PFSK-1 (cell line): ENCODE data around the gene LRRC4C.

Experiments used
- FOXP2 ChIP-seq: optimal IDR thresholded peaks from 2 replicates; pipeline ENCODE3; 2011; ENCODE audit warnings: borderline replicate concordance, control low read depth, inconsistent platforms; ENCODE audit not compliant: insufficient read depth; ENCODE audit errors: extremely low read length, extremely low read depth
- POLR2AphosphoS5 ChIP-seq: IDR thresholded peaks from 2 replicates; pipeline ENCODE4 v1.6.1; 2012; ENCODE audit warnings: low read depth, mild to moderate bottlenecking, control low read depth, low read length, moderate library complexity
- SIN3A ChIP-seq: IDR thresholded peaks from 2 replicates; pipeline ENCODE4 v1.6.1; 2012; ENCODE audit warnings: mild to moderate bottlenecking, low read length, moderate library complexity, borderline replicate concordance; ENCODE audit not compliant: insufficient read depth
- TAF1 ChIP-seq: IDR thresholded peaks from 2 replicates; pipeline ENCODE4 v1.6.1; 2012; ENCODE audit warnings: low read length, control low read depth, borderline replicate concordance; ENCODE audit not compliant: insufficient read depth
- TF ChIP-seq, protein P1 (sequence below), 2 experiments: IDR thresholded peaks; 2 replicates each; pipeline versions ENCODE4 v1.6.1 to v1.8.0; 2011 to 2012; ENCODE audit warnings: low read depth in 2 of 2, low read length in 2 of 2, control low read depth in 1 of 2, inconsistent platforms in 1 of 2, mild to moderate bottlenecking in 1 of 2, moderate library complexity in 1 of 2; ENCODE audit not compliant: insufficient read depth in 1 of 2

LRRC4C gene

DNA sequence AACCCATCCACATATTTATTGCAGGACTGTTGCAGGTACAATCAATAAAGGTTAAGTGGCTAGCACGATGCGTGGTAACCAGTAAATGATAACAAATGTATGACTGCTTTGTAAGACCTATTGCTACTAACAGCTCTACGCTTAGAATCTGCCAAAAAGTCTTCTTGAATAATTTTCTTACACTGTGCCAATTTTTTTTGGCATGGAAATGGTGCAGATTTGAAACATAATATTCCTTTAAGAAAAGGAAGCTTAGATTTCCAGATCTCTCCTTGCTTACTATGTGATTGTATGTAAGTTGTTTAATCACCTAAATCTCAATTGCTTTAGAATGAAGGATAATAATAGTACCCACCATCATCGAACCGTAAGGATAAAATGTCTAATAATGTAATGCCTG lies 192.0 kb downstream of the LRRC4C start:
- TF ChIP-seq, protein P1, sequence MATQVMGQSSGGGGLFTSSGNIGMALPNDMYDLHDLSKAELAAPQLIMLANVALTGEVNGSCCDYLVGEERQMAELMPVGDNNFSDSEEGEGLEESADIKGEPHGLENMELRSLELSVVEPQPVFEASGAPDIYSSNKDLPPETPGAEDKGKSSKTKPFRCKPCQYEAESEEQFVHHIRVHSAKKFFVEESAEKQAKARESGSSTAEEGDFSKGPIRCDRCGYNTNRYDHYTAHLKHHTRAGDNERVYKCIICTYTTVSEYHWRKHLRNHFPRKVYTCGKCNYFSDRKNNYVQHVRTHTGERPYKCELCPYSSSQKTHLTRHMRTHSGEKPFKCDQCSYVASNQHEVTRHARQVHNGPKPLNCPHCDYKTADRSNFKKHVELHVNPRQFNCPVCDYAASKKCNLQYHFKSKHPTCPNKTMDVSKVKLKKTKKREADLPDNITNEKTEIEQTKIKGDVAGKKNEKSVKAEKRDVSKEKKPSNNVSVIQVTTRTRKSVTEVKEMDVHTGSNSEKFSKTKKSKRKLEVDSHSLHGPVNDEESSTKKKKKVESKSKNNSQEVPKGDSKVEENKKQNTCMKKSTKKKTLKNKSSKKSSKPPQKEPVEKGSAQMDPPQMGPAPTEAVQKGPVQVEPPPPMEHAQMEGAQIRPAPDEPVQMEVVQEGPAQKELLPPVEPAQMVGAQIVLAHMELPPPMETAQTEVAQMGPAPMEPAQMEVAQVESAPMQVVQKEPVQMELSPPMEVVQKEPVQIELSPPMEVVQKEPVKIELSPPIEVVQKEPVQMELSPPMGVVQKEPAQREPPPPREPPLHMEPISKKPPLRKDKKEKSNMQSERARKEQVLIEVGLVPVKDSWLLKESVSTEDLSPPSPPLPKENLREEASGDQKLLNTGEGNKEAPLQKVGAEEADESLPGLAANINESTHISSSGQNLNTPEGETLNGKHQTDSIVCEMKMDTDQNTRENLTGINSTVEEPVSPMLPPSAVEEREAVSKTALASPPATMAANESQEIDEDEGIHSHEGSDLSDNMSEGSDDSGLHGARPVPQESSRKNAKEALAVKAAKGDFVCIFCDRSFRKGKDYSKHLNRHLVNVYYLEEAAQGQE (IDR thresholded peaks at IDR 0.05; ENCODE audit: insufficient read depth in 1 of 2, low read depth in 2 of 2, low read length in 2 of 2), result no peak
- no peak for TF ChIP-seq FOXP2
- TF ChIP-seq POLR2AphosphoS5, result no peak
- TF ChIP-seq TAF1, result no peak
- TF ChIP-seq SIN3A, result no peak

- no peak for TF ChIP-seq TAF1
- TF ChIP-seq POLR2AphosphoS5, result no peak
- TF ChIP-seq, protein P1 (IDR thresholded peaks at IDR 0.05; ENCODE audit: insufficient read depth in 1 of 2, low read depth in 2 of 2, low read length in 2 of 2), result no peak
- no peak for TF ChIP-seq SIN3A
- no peak for TF ChIP-seq FOXP2
Observed at GRCh38 chr11:41256041-41256440, 203.4 kb downstream of the LRRC4C start.

DNA sequence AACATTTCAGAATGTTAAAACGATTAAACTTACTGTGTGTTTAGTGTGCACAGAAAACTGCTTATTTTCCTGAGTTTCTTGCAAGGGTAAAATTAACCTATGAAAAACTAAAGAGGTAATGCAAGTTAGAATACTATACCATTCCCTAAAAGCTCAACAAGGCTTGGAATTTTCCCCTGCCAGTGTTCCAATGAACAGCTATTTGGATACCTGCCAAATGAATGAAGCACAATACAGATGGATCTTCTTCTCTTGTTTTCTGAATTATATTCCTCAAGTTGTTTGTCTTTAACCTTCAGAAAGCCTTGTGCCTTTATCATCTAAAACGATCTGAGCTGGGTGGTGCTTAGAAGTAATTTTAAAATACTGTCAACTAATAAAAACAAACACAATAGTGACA lies 204.5 kb downstream of the LRRC4C start:
- no peak for TF ChIP-seq FOXP2
- no peak for TF ChIP-seq TAF1
- TF ChIP-seq POLR2AphosphoS5, result no peak
- TF ChIP-seq SIN3A, result no peak
- TF ChIP-seq, protein P1 (IDR thresholded peaks at IDR 0.05; ENCODE audit: insufficient read depth in 1 of 2, low read depth in 2 of 2, low read length in 2 of 2), result no peak

DNA sequence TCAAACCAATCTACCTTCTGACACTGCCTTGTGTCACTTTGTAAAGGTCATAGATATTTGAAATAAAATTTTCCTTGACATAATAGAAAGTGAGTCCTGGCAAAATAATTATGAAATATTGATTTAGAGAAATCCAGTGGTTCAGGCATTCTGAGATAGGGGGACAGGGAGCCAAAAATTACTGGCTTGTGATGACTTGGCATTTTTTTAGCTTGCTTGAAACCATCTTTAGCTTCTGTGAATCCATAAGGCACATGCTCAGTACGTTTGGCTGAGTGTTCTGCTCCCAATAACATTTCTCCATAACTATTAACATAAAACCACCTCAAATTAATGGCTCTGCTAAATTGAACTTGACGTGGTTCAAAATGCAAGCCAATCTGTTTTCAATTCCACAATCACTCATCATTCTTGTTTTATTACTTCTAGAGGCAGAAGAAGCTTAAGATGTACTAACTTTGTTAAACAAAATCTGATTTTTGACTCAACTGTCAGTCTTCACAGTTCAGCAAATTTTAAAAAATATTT lies 209.0 kb downstream of the LRRC4C start:
- TF ChIP-seq FOXP2 (no peak), POLR2AphosphoS5 (no peak), TAF1 (no peak), SIN3A (no peak)
- TF ChIP-seq, protein P1 (IDR thresholded peaks at IDR 0.05; ENCODE audit: insufficient read depth in 1 of 2, low read depth in 2 of 2, low read length in 2 of 2), result no peak

DNA sequence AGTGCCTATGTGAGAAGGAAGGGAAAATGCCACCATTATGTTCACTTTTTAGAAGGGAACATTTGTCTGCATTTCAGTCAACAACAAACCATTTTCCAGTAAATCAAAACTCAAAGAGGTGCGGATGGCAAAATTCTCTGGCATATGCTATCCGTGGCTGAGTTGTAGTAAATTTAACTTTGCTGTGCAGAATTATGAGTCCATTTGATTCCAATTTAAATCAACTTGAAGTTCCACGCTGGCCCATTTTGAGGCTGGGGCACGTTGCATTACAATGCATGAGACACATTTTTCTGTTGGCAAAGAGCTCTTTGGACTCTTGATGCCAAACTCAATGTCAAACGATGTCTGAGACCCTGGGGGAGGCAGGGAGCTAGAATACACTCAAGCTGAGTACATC lies 211.8 kb downstream of the LRRC4C start:
- TF ChIP-seq SIN3A, result no peak
- TF ChIP-seq FOXP2, result no peak
- TF ChIP-seq, protein P1 (IDR thresholded peaks at IDR 0.05; ENCODE audit: insufficient read depth in 1 of 2, low read depth in 2 of 2, low read length in 2 of 2), result no peak
- TF ChIP-seq TAF1, result no peak
- no peak for TF ChIP-seq POLR2AphosphoS5
